Tibial nerve (tissue), 3 donors: ENCODE data around the gene TLE4.

ENCODE experiments used
- POLR2A ChIP-seq, 2 donors: fragments of 450-650 bp; IDR thresholded peaks; one replicate each; pipeline ENCODE4 v1.6.1; 2017; ENCODE audit warnings: antibody characterized with exemption in 2 of 2, mild to moderate bottlenecking in 2 of 2, moderate library complexity in 2 of 2
- TF ChIP-seq, protein P1 (sequence below), 5 experiments: fragments of 200-600 bp in 3 of 5; fragments of 450-650 bp in 2 of 5; sonication (generic) in 3 of 5; IDR thresholded peaks; one replicate each; pipeline ENCODE4 v1.5.1; 2016 to 2019; ENCODE audit warnings: antibody characterized with exemption in 5 of 5, mild to moderate bottlenecking in 3 of 5, moderate library complexity in 2 of 5

DNA sequence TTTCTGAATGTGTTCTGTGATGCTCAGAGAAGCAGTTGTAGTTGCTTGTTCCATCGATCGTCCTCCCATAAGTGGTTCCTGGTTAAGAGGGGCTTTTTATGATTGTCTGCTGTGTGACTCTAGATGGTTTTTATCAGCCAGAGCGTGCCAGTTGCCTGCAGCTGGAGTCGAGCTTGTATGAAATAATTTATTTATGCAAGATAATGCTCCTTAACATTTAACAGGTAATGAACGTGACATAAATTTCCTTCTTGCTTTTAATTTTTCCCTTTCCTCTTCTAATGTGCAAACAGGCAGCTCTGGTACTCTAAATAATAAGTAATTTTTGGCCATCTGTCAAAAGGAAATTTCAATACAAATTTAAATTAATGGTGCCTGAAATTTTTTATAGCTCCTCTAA is 84.4 kb downstream of the TLE4 start:
- TF ChIP-seq, protein P1, sequence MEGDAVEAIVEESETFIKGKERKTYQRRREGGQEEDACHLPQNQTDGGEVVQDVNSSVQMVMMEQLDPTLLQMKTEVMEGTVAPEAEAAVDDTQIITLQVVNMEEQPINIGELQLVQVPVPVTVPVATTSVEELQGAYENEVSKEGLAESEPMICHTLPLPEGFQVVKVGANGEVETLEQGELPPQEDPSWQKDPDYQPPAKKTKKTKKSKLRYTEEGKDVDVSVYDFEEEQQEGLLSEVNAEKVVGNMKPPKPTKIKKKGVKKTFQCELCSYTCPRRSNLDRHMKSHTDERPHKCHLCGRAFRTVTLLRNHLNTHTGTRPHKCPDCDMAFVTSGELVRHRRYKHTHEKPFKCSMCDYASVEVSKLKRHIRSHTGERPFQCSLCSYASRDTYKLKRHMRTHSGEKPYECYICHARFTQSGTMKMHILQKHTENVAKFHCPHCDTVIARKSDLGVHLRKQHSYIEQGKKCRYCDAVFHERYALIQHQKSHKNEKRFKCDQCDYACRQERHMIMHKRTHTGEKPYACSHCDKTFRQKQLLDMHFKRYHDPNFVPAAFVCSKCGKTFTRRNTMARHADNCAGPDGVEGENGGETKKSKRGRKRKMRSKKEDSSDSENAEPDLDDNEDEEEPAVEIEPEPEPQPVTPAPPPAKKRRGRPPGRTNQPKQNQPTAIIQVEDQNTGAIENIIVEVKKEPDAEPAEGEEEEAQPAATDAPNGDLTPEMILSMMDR (IDR thresholded peaks at IDR 0.05), result no peak
- no peak for TF ChIP-seq POLR2A (IDR thresholded peaks at IDR 0.05)
